NT2/D1 (cell line): ENCODE data around the gene MATK.

ENCODE experiments used
- SUZ12 ChIP-seq: IDR thresholded peaks from 2 replicates; pipeline ENCODE4 v1.6.1; 2011; ENCODE audit not compliant: insufficient read length, insufficient read depth; ENCODE audit errors: extremely low read depth
- ZNF274 ChIP-seq: IDR thresholded peaks from 2 replicates; pipeline ENCODE4 v1.6.1; 2011; ENCODE audit warnings: mild to moderate bottlenecking, low read depth, low read length

DNA sequence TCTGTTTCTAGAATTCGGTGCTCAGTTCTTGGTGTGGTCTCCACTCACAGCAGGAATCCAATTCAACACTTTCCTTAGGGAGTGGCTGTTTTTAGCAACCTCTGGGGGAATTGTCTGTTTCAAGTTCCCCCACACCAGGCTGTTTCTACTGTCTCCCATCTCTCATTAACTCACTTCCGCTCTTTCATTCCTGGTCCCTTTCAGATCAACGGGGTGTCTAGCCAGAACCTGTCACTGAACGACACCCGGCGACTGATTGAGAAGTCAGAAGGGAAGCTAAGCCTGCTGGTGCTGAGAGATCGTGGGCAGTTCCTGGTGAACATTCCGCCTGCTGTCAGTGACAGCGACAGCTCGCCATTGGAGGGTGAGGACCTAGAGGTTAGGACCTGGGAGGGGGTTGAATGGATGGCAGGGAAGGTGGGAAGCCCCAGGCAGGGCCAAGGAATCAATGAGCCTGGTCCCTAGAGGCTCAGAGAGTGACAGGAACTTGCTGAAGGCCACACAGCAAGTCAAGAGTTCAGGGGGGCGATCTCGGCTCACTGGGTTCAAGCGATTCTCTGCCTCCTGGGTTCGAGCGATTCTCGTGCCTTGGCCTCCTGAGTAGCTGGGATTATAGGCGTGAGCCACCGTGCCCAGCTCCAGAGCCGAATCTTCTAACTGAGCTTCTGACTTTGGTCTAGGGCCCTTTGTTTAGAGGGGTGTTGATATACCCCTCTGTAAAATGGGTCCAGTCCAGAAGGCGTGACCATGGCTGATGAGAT, 52.5 kb downstream of the MATK start:
- no peak for TF ChIP-seq ZNF274
- no peak for TF ChIP-seq SUZ12
